Measurements from ENCODE around the gene MTERF4. TPM values are rescaled to one million over a fixed set of nuclear protein-coding genes. Genes with fewer than 3 reads are reported as not detected.
A peak's percentile ranks its signal among the peaks of the same experiment; 100 is the strongest.

The MTERF4 gene
- total and polyA plus RNA-seq, 2 of the 13 experiments (the other 11 are each of a cell fraction or from before 2014, with no cell fraction given), result 50.5 to 59.8 TPM

- TF ChIP-seq ZXDC (CRISPR knock-in tag; IDR thresholded peaks at IDR 0.05) (no peak), ZSCAN22 (CRISPR knock-in tag; IDR thresholded peaks at IDR 0.05) (no peak; the same call in 1 of the 2 replicates), DNMT3B (CRISPR knock-in tag; conservative IDR thresholded peaks at IDR 0.05) (no peak), ZNF639 (CRISPR knock-in tag; conservative IDR thresholded peaks at IDR 0.05) (no peak; the same call in 1 of the 2 replicates), MTF1 (CRISPR knock-in tag; IDR thresholded peaks at IDR 0.05) (no peak), MED13 (CRISPR knock-in tag; IDR thresholded peaks at IDR 0.05) (no peak), ZNF7 (CRISPR knock-in tag; IDR thresholded peaks at IDR 0.05) (no peak), NCOA2 (CRISPR knock-in tag; IDR thresholded peaks at IDR 0.05) (no peak), ESRRA (CRISPR knock-in tag; IDR thresholded peaks at IDR 0.05; ENCODE audit: low read depth) (peak; percentile 21; the same call in 1 of the 2 replicates), TRIM24 (CRISPR knock-in tag; IDR thresholded peaks at IDR 0.05) (no peak), KDM5B (CRISPR knock-in tag; IDR thresholded peaks at IDR 0.05; ENCODE audit: borderline replicate concordance) (0 out of 2 replicates have a peak, but pooled peaks have one; percentile 12), KMT2B (CRISPR knock-in tag; IDR thresholded peaks at IDR 0.05) (no peak; the same call in 1 of the 2 replicates), LBX2 (CRISPR knock-in tag; IDR thresholded peaks at IDR 0.05; ENCODE audit: borderline replicate concordance) (no peak), ZNF501 (CRISPR knock-in tag; IDR thresholded peaks at IDR 0.05) (0 out of 2 replicates have a peak, but pooled peaks have one; percentile 38), FOXM1 (CRISPR knock-in tag; IDR thresholded peaks at IDR 0.05) (no peak), ZNF784 (CRISPR knock-in tag; IDR thresholded peaks at IDR 0.05; ENCODE audit: borderline replicate concordance) (no peak), HINFP (CRISPR knock-in tag; IDR thresholded peaks at IDR 0.05; ENCODE audit: low read depth) (peak; percentile 86; the same call in 1 of the 2 replicates), HOXA9 (CRISPR knock-in tag; IDR thresholded peaks at IDR 0.05; ENCODE audit: borderline replicate concordance) (no peak), ZNF891 (CRISPR knock-in tag; IDR thresholded peaks at IDR 0.05) (peak; percentile 75), ZNF230 (CRISPR knock-in tag; IDR thresholded peaks at IDR 0.05) (0 out of 2 replicates have a peak, but pooled peaks have one; percentile 25), KLF16 (CRISPR knock-in tag; IDR thresholded peaks at IDR 0.05) (no peak)
- TF ChIP-seq, protein P1, sequence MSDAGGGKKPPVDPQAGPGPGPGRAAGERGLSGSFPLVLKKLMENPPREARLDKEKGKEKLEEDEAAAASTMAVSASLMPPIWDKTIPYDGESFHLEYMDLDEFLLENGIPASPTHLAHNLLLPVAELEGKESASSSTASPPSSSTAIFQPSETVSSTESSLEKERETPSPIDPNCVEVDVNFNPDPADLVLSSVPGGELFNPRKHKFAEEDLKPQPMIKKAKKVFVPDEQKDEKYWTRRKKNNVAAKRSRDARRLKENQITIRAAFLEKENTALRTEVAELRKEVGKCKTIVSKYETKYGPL (CRISPR knock-in tag; IDR thresholded peaks at IDR 0.05), result no peak
- TF ChIP-seq, protein P2, sequence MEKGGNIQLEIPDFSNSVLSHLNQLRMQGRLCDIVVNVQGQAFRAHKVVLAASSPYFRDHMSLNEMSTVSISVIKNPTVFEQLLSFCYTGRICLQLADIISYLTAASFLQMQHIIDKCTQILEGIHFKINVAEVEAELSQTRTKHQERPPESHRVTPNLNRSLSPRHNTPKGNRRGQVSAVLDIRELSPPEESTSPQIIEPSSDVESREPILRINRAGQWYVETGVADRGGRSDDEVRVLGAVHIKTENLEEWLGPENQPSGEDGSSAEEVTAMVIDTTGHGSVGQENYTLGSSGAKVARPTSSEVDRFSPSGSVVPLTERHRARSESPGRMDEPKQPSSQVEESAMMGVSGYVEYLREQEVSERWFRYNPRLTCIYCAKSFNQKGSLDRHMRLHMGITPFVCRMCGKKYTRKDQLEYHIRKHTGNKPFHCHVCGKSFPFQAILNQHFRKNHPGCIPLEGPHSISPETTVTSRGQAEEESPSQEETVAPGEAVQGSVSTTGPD (CRISPR knock-in tag; IDR thresholded peaks at IDR 0.05), result no peak
These were observed 47.5 kb upstream of the MTERF4 start (continued) for GRCh38 chr2:241149675-241149924.
